Stimulated activated CD4-positive, alpha-beta T cell treated with anti-CD3 and anti-CD28 coated beads, Interleukin-1b, Interleukin-23, amount 100 ng/mL, for 48 hours (primary cell): ENCODE data around the gene SREK1IP1.

Experiments used
- DNase-seq: peaks from one replicate; pipeline ENCODE4 v3.0.0-alpha.2; 2020

SREK1IP1 gene

GRCh38 chr5:64678374-64678773, 90.1 kb downstream of the SREK1IP1 start:
- DNase-seq, result no peak

DNA sequence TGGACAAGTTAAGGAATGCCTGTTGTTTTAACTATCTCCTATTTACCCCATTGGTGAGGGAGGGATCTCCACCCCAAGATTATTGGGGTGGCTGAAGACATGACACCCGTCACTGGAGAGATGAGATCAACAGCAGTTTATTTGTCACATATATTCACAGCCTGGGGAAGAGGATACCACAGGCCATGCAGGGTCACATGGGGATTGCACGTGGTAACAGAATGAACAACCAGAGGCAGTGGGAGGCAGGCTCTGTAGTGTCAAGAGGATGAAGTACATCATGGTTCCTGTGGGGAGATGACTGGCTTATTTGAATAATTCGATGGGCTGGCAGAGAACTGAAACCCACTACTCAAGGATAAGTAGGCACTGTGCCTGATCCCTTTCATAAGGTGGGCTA, 96.8 kb downstream of the SREK1IP1 start:
- DNase-seq, result no peak

GRCh38 chr5:64670277-64670676, 98.2 kb downstream of the SREK1IP1 start:
- no peak for DNase-seq
